ENCODE results near the gene SEMA5A. TPM values are rescaled to one million over a fixed set of nuclear protein-coding genes. Genes with fewer than 3 reads are reported as not detected.

The SEMA5A gene
- total RNA-seq, 1 donor from 2014 or later, result 13.8 TPM

- H3K9me3 ChIP-seq (ENCODE audit: insufficient read depth, low read depth, low read length), result no peaks in the 10 kb centered on the region
- no peak overlapping the region for H3K9ac ChIP-seq (ENCODE audit: low read length)
- no peak overlapping the region for H3K4me3 Mint-ChIP-seq (ENCODE audit: unreplicated experiment)
Measured at GRCh38 chr5:9295466-9295801, 250.4 kb downstream of the SEMA5A start.

GRCh38 chr5:9294793-9295465 is 250.9 kb downstream of the SEMA5A start:
- H3K36me3 ChIP-seq (ENCODE audit: insufficient read depth, low read length), result no peaks in the 10 kb centered on the region
- Mint-ChIP-seq H3K4me3 (ENCODE audit: unreplicated experiment) (no peak overlapping the region), H3K27ac (ENCODE audit: unreplicated experiment) (no peak overlapping the region), H3K9me3 (ENCODE audit: unreplicated experiment) (peaks cover 1% of the 10 kb centered on the region), H3K27me3 (ENCODE audit: low read depth, unreplicated experiment) (no peaks in the 10 kb centered on the region), H3K4me1 (ENCODE audit: low read depth, unreplicated experiment) (no peaks in the 10 kb centered on the region), H3K36me3 (ENCODE audit: low read depth, unreplicated experiment) (no peaks in the 10 kb centered on the region)
- no peak for FAIRE-seq
- no peak overlapping the region for H3K4me2 ChIP-seq (ENCODE audit: low read length)
- no peak for DNase-seq (ENCODE audit: low read depth)
- no peak overlapping the region for H3K4me3 ChIP-seq (ENCODE audit: insufficient read depth, low read depth, low read length)
- H3K79me2 ChIP-seq (ENCODE audit: insufficient read depth, low read length), result no peaks in the 10 kb centered on the region
- H3K4me1 ChIP-seq (ENCODE audit: insufficient read depth, low read length), result no peaks in the 10 kb centered on the region
- H3K9me3 ChIP-seq (ENCODE audit: insufficient read depth, low read depth, low read length), result no peaks in the 10 kb centered on the region
- no peaks in the 10 kb centered on the region for H3K27me3 ChIP-seq (ENCODE audit: insufficient read depth, low read length)
- no peak overlapping the region for H3K9ac ChIP-seq (ENCODE audit: low read length)
- TF ChIP-seq, protein P1, sequence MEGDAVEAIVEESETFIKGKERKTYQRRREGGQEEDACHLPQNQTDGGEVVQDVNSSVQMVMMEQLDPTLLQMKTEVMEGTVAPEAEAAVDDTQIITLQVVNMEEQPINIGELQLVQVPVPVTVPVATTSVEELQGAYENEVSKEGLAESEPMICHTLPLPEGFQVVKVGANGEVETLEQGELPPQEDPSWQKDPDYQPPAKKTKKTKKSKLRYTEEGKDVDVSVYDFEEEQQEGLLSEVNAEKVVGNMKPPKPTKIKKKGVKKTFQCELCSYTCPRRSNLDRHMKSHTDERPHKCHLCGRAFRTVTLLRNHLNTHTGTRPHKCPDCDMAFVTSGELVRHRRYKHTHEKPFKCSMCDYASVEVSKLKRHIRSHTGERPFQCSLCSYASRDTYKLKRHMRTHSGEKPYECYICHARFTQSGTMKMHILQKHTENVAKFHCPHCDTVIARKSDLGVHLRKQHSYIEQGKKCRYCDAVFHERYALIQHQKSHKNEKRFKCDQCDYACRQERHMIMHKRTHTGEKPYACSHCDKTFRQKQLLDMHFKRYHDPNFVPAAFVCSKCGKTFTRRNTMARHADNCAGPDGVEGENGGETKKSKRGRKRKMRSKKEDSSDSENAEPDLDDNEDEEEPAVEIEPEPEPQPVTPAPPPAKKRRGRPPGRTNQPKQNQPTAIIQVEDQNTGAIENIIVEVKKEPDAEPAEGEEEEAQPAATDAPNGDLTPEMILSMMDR (IDR thresholded peaks at IDR 0.05; ENCODE audit: insufficient read depth, low read depth, low read length), result no peak
- no peak for TF ChIP-seq EZH2 (IDR thresholded peaks at IDR 0.05; ENCODE audit: insufficient read depth, low read length)
- no peak overlapping the region for H3K27ac ChIP-seq (ENCODE audit: low read depth, low read length)
- H2AFZ ChIP-seq (ENCODE audit: low read depth, low read length), result no peak overlapping the region
- H4K20me1 ChIP-seq (ENCODE audit: insufficient read depth, low read length), result no peaks in the 10 kb centered on the region

More at GRCh38 chr5:9295466-9295801, 250.4 kb downstream of the SEMA5A start:
- no peak for FAIRE-seq
- no peaks in the 10 kb centered on the region for H3K4me1 Mint-ChIP-seq (ENCODE audit: low read depth, unreplicated experiment)
- Histone ChIP-seq H3K27ac (ENCODE audit: low read depth, low read length) (no peak overlapping the region), H3K4me1 (ENCODE audit: insufficient read depth, low read length) (no peaks in the 10 kb centered on the region), H3K27me3 (ENCODE audit: insufficient read depth, low read length) (no peaks in the 10 kb centered on the region), H3K36me3 (ENCODE audit: insufficient read depth, low read length) (no peaks in the 10 kb centered on the region), H3K4me2 (ENCODE audit: low read length) (no peak overlapping the region), H3K79me2 (ENCODE audit: insufficient read depth, low read length) (no peaks in the 10 kb centered on the region), H3K4me3 (ENCODE audit: insufficient read depth, low read depth, low read length) (no peak overlapping the region), H2AFZ (ENCODE audit: low read depth, low read length) (no peak overlapping the region), H4K20me1 (ENCODE audit: insufficient read depth, low read length) (no peaks in the 10 kb centered on the region)
- no peak for DNase-seq (ENCODE audit: low read depth)
- no peaks in the 10 kb centered on the region for H3K27me3 Mint-ChIP-seq (ENCODE audit: low read depth, unreplicated experiment)
- no peaks in the 10 kb centered on the region for H3K36me3 Mint-ChIP-seq (ENCODE audit: low read depth, unreplicated experiment)
- no peak overlapping the region for H3K27ac Mint-ChIP-seq (ENCODE audit: unreplicated experiment)
- H3K9me3 Mint-ChIP-seq (ENCODE audit: unreplicated experiment), result peaks cover 1% of the 10 kb centered on the region
- TF ChIP-seq, protein P1 (IDR thresholded peaks at IDR 0.05; ENCODE audit: insufficient read depth, low read depth, low read length), result no peak
- no peak for TF ChIP-seq EZH2 (IDR thresholded peaks at IDR 0.05; ENCODE audit: insufficient read depth, low read length)

DNA sequence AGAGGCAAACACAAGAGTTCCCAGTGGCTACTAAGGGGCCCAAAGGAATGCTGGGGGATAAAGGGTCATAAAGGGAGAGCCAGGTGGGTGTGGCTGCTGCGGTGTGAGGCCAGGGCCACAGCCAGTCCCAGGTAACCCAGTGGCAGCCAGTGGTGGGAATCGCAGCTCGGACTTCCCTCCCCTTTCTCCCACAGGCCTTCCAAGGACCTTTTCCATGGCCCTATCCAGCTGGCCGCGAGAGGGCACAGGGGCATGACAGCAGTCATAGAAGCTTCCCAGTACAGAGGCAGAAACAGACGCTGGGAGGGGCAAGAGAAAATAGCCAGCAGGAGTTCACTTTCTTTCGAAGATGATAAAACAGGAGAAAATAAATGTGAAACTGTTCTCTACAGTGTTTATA is 257.6 kb downstream of the SEMA5A start:
- H2AFZ ChIP-seq (ENCODE audit: low read depth, low read length), result no peak overlapping the region
- no peaks in the 10 kb centered on the region for H3K9me3 ChIP-seq (ENCODE audit: insufficient read depth, low read depth, low read length)
- no peaks in the 10 kb centered on the region for H3K36me3 Mint-ChIP-seq (ENCODE audit: low read depth, unreplicated experiment)
- H3K79me2 ChIP-seq (ENCODE audit: insufficient read depth, low read length), result no peaks in the 10 kb centered on the region
- no peaks in the 10 kb centered on the region for H3K36me3 ChIP-seq (ENCODE audit: insufficient read depth, low read length)
- H3K4me3 Mint-ChIP-seq (ENCODE audit: unreplicated experiment), result no peak overlapping the region
- no peaks in the 10 kb centered on the region for H3K4me1 ChIP-seq (ENCODE audit: insufficient read depth, low read length)
- H3K4me2 ChIP-seq (ENCODE audit: low read length), result no peak overlapping the region
- no peaks in the 10 kb centered on the region for H4K20me1 ChIP-seq (ENCODE audit: insufficient read depth, low read length)
- H3K4me1 Mint-ChIP-seq (ENCODE audit: low read depth, unreplicated experiment), result peaks cover 12% of the 10 kb centered on the region
- FAIRE-seq (no peak), DNase-seq (ENCODE audit: low read depth) (no peak)
- no peak overlapping the region for H3K27ac ChIP-seq (ENCODE audit: low read depth, low read length)
- H3K4me3 ChIP-seq (ENCODE audit: insufficient read depth, low read depth, low read length), result no peak overlapping the region
- no peak overlapping the region for H3K27ac Mint-ChIP-seq (ENCODE audit: unreplicated experiment)
- H3K27me3 ChIP-seq (ENCODE audit: insufficient read depth, low read length), result no peaks in the 10 kb centered on the region
- no peaks in the 10 kb centered on the region for H3K27me3 Mint-ChIP-seq (ENCODE audit: low read depth, unreplicated experiment)
- TF ChIP-seq EZH2 (IDR thresholded peaks at IDR 0.05; ENCODE audit: insufficient read depth, low read length), result no peak
- TF ChIP-seq, protein P1 (IDR thresholded peaks at IDR 0.05; ENCODE audit: insufficient read depth, low read depth, low read length), result no peak
- H3K9ac ChIP-seq (ENCODE audit: low read length), result no peak overlapping the region
- no peaks in the 10 kb centered on the region for H3K9me3 Mint-ChIP-seq (ENCODE audit: unreplicated experiment)

Data from astrocyte (in vitro differentiated cells and primary cell).